SU-DHL-6 (cell line): Measurements from ENCODE around the gene CHRNA4.

ENCODE experiments used
- CTCF ChIP-seq: fragments of 200-600 bp; sonication (generic); IDR thresholded peaks from one replicate; pipeline ENCODE4 v1.5.1; 2017; ENCODE audit warnings: antibody characterized with exemption, mild to moderate bottlenecking, low read length, moderate library complexity; ENCODE audit not compliant: insufficient read depth, poor library complexity, severe bottlenecking
- EZH2phosphoT487 ChIP-seq: fragments of 200-600 bp; sonication (generic), shearing (Covaris generic); conservative IDR thresholded peaks from 2 replicates; pipeline ENCODE4 v1.6.1; 2018; ENCODE audit warnings: mild to moderate bottlenecking, antibody characterized with exemption, low read length, moderate library complexity, mixed read lengths

DNA sequence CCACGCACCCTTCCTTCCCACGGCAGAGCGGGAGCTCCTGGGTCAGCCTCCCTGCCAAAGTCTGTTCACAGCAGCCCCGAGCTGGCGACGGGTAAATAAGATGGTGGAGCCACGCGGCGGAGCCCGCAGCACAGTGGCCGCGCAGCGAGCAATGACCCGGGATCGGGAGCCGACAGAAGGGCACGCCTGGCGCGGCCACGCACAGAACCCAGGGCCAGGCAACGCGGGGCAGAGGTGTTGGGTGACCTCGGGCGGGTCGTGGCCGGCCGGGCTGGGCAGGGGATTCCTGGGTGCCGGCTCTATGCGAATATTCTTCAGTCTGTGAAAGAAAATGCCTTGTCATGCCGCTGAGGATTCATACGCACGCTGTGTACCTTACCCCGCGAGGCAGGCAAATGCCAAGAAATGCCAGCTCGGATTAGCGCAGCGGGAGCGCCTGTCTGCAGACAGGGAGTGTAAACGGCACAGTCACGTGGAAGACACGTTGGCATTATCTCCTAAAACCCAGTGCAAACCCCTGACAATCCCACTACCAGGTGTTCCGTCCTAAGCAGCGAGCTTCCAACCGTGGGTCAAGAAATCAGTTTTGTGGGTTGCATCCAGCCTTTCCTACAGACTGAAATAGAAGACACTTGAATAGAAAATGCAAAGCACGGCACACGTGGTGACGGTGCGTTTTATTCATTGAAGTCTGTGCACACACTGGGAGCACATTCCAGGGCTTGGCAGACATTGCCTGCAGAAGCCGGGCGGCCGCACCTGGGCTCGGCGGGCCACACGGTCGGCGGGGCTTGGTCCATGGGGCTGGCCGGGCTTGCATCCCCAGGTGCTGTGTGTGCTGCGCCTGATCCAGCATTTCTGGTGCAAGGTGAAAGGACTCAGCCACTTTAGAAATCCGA, 18.3 kb downstream of the CHRNA4 start:
- TF ChIP-seq CTCF (no peak), EZH2phosphoT487 (no peak)
